Neural progenitor cell (in vitro differentiated cells): Measurements from ENCODE around the gene ANKHD1. TPM values are rescaled to one million over a fixed set of nuclear protein-coding genes. Genes with fewer than 3 reads are reported as not detected.

ENCODE experiments used
- DNase-seq: peaks from one replicate; pipeline ENCODE4 v3.0.0-alpha.2; 2016; ENCODE audit warnings: low spot score
- H2AFZ ChIP-seq: fragments of 200-600 bp; sonication (generic); replicated peaks from 2 replicates; pipeline ENCODE4 v1.6.1; 2016; ENCODE audit warnings: antibody characterized with exemption
- H3F3A ChIP-seq: fragments of 200-600 bp; sonication (generic); 2 replicates; pipeline ENCODE4 v1.6.1; 2016; ENCODE audit warnings: antibody characterized with exemption, low read depth
- H3K27ac ChIP-seq: fragments of 200-600 bp; sonication (generic); 2 replicates; pipeline ENCODE4 v1.5.1; 2016; ENCODE audit warnings: mild to moderate bottlenecking
- H3K27me3 ChIP-seq: fragments of 200-600 bp; sonication (generic); 2 replicates; pipeline ENCODE4 v1.6.1; 2016; ENCODE audit warnings: mild to moderate bottlenecking, moderate library complexity
- H3K36me3 ChIP-seq: fragments of 200-600 bp; sonication (generic); 2 replicates; pipeline ENCODE4 v1.5.1; 2016
- H3K4me1 ChIP-seq: fragments of 200-600 bp; sonication (generic); 2 replicates; pipeline ENCODE4 v1.6.1; 2016; ENCODE audit warnings: mixed run types
- H3K4me2 ChIP-seq: fragments of 200-600 bp; sonication (generic); 2 replicates; pipeline ENCODE4 v1.6.1; 2016
- H3K4me3 ChIP-seq: fragments of 200-600 bp; sonication (generic); 2 replicates; pipeline ENCODE4 v1.5.1; 2016
- H3K79me2 ChIP-seq: fragments of 200-600 bp; sonication (generic); 2 replicates; pipeline ENCODE4 v1.6.1; 2016; ENCODE audit warnings: low read depth
- H3K9ac ChIP-seq: fragments of 200-600 bp; sonication (generic); 2 replicates; pipeline ENCODE4 v1.6.1; 2016
- H3K9me3 ChIP-seq: fragments of 200-600 bp; sonication (generic); 2 replicates; pipeline ENCODE4 v1.5.1; 2016; ENCODE audit warnings: low read depth
- H4K20me1 ChIP-seq: fragments of 200-600 bp; sonication (generic); 2 replicates; pipeline ENCODE4 v1.6.1; 2016; ENCODE audit warnings: low read depth
- H3K27ac Mint-ChIP-seq: 3 replicates; pipeline ENCODE4 v1.8.0; 2021; ENCODE audit warnings: mixed read lengths
- H3K27me3 Mint-ChIP-seq: 2 replicates; pipeline ENCODE4 v1.8.0; 2022; ENCODE audit warnings: low read depth, mild to moderate bottlenecking, inconsistent platforms, moderate library complexity, mixed read lengths; ENCODE audit not compliant: insufficient read depth
- H3K36me3 Mint-ChIP-seq: 3 replicates; pipeline ENCODE4 v1.8.0; 2021; ENCODE audit warnings: mixed read lengths
- H3K4me1 Mint-ChIP-seq: 3 replicates; pipeline ENCODE4 v1.8.0; 2021; ENCODE audit warnings: mixed read lengths
- H3K4me3 Mint-ChIP-seq: 3 replicates; pipeline ENCODE4 v1.8.0; 2021; ENCODE audit warnings: mild to moderate bottlenecking, moderate library complexity, mixed read lengths
- H3K9me3 Mint-ChIP-seq: 3 replicates; pipeline ENCODE4 v1.8.0; 2020; ENCODE audit warnings: mixed read lengths
- CTCF ChIP-seq: fragments of 200-600 bp; sonication (generic); IDR thresholded peaks from 2 replicates; pipeline ENCODE4 v1.5.1; 2017; ENCODE audit warnings: antibody characterized with exemption, mild to moderate bottlenecking
- EZH2 ChIP-seq: fragments of 200-600 bp; sonication (generic); IDR thresholded peaks from 2 replicates; pipeline ENCODE4 v1.6.1; 2017; ENCODE audit warnings: antibody characterized with exemption, mild to moderate bottlenecking, moderate library complexity
- EZH2phosphoT487 ChIP-seq: fragments of 200-600 bp; sonication (generic); IDR thresholded peaks from 2 replicates; pipeline ENCODE4 v1.6.1; 2017; ENCODE audit warnings: antibody characterized with exemption
- total RNA-seq: library from RNA; depleted of rRNA; stranded (reverse); fragments of >200 nt; gene quantifications from 2 replicates; pipeline ENCODE4 v1.2.3, GENCODE V29; 2015; ENCODE audit warnings: low replicate concordance

Gene ANKHD1
- total RNA-seq, 1 donor from 2014 or later = 110 TPM

- Histone ChIP-seq H3K79me2 (peaks cover 20% of the 10 kb centered on the region), H2AFZ (no peak overlapping the region), H3K9me3 (no peaks in the 10 kb centered on the region), H3K4me2 (no peak overlapping the region), H3K4me1 (peaks cover 9% of the 10 kb centered on the region), H3K9ac (no peak overlapping the region), H3K27ac (no peak overlapping the region), H3K36me3 (no peaks in the 10 kb centered on the region), H3F3A (no peaks in the 10 kb centered on the region), H3K27me3 (no peaks in the 10 kb centered on the region), H4K20me1 (no peaks in the 10 kb centered on the region), H3K4me3 (no peak overlapping the region)
- Mint-ChIP-seq H3K27me3 (peaks cover 10% of the 10 kb centered on the region), H3K27ac (no peak overlapping the region), H3K36me3 (peaks cover 11% of the 10 kb centered on the region), H3K4me1 (peaks cover 20% of the 10 kb centered on the region), H3K9me3 (no peaks in the 10 kb centered on the region), H3K4me3 (no peak overlapping the region)
- no peak for DNase-seq
- TF ChIP-seq EZH2 (no peak), EZH2phosphoT487 (no peak), CTCF (no peak)
Measured at GRCh38 chr5:140568443-140569063, 166.9 kb downstream of the ANKHD1 start.

- H3F3A ChIP-seq = no peaks in the 10 kb centered on the region
- H3K4me3 ChIP-seq = no peak overlapping the region
- H3K27ac Mint-ChIP-seq = no peak overlapping the region
- H3K4me2 ChIP-seq = no peak overlapping the region
- no peaks in the 10 kb centered on the region for H3K9me3 Mint-ChIP-seq
- H4K20me1 ChIP-seq = no peaks in the 10 kb centered on the region
- no peak overlapping the region for H2AFZ ChIP-seq
- DNase-seq = no peak
- peaks cover 15% of the 10 kb centered on the region for H3K4me1 Mint-ChIP-seq
- H3K9me3 ChIP-seq = no peaks in the 10 kb centered on the region
- H3K27me3 Mint-ChIP-seq = peaks cover 11% of the 10 kb centered on the region
- TF ChIP-seq EZH2phosphoT487 (no peak), CTCF (no peak), EZH2 (no peak)
- H3K27ac ChIP-seq = no peak overlapping the region
- no peak overlapping the region for H3K4me3 Mint-ChIP-seq
- no peaks in the 10 kb centered on the region for H3K36me3 ChIP-seq
- H3K9ac ChIP-seq = no peak overlapping the region
- peaks cover 7% of the 10 kb centered on the region for H3K4me1 ChIP-seq
- peaks cover 11% of the 10 kb centered on the region for H3K36me3 Mint-ChIP-seq
- H3K79me2 ChIP-seq = peaks cover 18% of the 10 kb centered on the region
- no peaks in the 10 kb centered on the region for H3K27me3 ChIP-seq
Measured at GRCh38 chr5:140569197-140569596, 167.6 kb downstream of the ANKHD1 start.

DNA sequence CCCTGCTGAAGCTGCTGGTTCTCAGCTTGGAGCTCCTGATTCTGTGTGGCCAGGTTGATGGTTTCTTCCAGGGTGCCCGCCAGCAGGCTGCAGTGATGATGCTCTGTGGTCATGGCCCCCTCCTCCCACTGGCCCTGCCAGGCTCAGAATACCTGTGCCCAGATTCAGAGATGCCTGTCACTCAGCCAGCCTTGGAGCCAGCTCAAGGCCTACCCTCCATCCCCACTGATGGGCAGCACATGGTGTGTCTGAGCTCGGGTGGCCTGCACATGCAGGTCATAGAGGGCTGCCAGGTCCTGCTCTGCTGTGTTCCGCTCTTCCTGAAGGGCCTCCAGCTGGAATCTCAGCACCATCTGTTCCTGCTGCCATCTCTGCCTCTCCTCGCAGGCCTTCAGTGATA, 168.4 kb downstream of the ANKHD1 start:
- peaks cover 8% of the 10 kb centered on the region for H3K4me1 Mint-ChIP-seq
- no peak overlapping the region for H2AFZ ChIP-seq
- H3K4me1 ChIP-seq = peaks cover 7% of the 10 kb centered on the region
- no peak overlapping the region for H3K27ac ChIP-seq
- no peaks in the 10 kb centered on the region for H3F3A ChIP-seq
- H4K20me1 ChIP-seq = no peaks in the 10 kb centered on the region
- H3K9me3 ChIP-seq = no peaks in the 10 kb centered on the region
- TF ChIP-seq EZH2phosphoT487 (no peak), EZH2 (no peak), CTCF (no peak)
- H3K4me3 Mint-ChIP-seq = no peak overlapping the region
- no peak for DNase-seq
- no peaks in the 10 kb centered on the region for H3K36me3 ChIP-seq
- no peaks in the 10 kb centered on the region for H3K27me3 ChIP-seq
- no peak overlapping the region for H3K9ac ChIP-seq
- no peak overlapping the region for H3K4me2 ChIP-seq
- H3K27ac Mint-ChIP-seq = no peak overlapping the region
- no peak overlapping the region for H3K4me3 ChIP-seq
- H3K9me3 Mint-ChIP-seq = no peaks in the 10 kb centered on the region
- peaks cover 14% of the 10 kb centered on the region for H3K79me2 ChIP-seq
- peaks cover 8% of the 10 kb centered on the region for H3K27me3 Mint-ChIP-seq
- peaks cover 11% of the 10 kb centered on the region for H3K36me3 Mint-ChIP-seq
